DMS53 treated with DMSO at 0.1 percent for 48 hours (cell line): Measurements from ENCODE around the gene IGSF11.
"Not testable (repeated sequence)": the region's sequence is repeated elsewhere in the genome, so short reads cannot be mapped to it uniquely, and the experiment has no call there.

Source experiments
- DNase-seq: peaks from one replicate; lab custom pipeline; 2025; ENCODE audit not compliant: unreplicated experiment; lab: John Stamatoyannopoulos, UW

The IGSF11 gene

GRCh38 chr3:119034256-119035013 is at the start of gene IGSF11:
TSS of gene IGSF11 (minus strand) at chr3:119034846. CDS start at chr3:119034582, 264 bp downstream.
- DNase-seq, result peak; percentile 29

DNA sequence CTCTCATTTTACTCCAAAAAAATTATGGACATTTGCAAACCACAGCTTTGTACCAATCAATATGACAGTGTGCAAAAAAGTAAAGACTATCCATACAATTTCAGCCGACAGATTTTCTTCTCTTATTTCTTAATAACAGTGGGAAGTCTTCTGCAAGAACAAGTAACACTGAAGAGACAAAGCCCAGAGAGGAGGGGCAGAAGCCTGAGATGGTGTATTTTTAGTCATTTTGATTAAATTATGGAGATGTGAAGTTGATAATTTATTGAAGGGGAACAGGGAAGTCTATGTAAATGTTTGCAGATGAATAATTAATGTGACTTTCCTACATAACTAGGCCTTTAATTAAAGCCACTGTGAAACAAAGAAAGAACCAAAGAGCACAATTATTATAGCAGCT is 45.7 kb upstream of the IGSF11 start:
- DNase-seq, result no peak

DNA sequence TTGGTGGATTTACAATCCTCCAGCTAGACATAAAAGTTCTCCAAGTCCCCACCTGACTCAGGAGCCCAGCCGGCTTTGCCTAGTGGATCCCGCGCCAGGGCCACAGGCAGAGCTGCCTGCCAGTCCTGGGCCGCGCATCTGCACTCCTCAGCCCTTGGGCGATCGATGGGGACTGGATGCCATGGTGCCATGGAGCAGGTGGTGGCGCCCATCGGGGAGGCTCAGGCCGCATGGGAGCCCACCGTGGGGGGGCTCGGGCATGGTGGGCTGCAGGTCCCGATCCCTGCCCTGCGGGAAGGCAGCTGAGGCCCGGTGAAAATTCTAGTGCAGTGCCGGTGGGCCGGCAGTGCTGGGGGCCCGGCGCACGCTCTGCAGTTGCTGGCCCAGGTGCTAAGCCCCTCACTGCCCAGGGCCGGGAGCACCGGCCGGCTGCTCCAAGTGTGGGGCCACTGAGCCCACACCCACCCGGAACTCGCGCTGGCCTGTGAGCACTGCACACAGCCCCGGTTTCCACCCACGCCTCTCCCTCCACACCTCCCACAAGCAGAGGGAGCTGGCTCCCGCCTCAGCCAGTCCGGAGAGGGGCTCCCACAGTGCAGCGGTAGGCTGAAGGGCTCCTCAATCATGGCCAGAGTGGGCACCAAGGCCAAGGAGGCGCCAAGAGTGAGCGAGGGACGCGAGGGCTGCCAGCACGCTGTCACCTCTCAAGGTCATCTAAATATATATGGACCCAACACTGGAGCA is 38.8 kb upstream of the IGSF11 start:
- DNase-seq, result no peak

DNA sequence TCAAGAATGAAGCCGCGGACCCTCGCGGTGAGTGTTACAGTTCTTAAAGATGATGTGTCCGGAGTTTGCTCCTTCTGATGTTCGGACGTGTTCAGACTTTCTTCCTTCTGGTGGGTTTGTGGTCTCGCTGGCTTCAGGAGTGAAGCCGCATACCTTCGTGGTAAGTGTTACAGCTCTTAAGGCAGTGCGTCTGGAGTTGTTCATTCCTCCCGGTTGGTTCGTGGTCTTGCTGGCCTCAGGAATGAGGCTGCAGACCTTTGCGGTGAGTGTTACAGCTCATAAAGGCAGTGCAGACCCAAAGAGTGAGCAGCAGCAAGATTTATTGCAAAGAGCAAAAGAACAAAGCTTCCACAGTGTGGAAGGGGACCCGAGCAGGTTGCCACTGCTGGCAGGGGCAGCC is 37.8 kb upstream of the IGSF11 start:
- DNase-seq, result not testable (repeated sequence)

DNA sequence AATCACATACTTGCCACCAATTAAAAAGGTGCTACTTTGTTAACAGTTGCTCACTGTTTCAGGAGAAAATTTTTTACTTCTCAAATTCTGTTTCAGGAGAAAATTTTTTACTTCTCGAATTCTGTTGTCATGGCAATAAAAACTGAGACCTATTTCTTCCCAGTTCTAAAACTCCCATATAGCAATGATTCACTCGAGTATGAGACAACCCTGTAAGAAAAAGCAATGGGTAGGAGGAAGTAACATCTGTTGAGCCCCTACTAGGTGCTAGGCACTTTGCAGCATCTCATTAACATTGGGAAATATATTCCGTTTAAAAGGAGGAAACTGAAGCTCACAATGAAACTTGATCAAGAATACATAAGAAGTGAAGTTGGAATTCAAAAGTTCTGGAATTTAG is 35.1 kb upstream of the IGSF11 start:
- DNase-seq, result no peak

DNA sequence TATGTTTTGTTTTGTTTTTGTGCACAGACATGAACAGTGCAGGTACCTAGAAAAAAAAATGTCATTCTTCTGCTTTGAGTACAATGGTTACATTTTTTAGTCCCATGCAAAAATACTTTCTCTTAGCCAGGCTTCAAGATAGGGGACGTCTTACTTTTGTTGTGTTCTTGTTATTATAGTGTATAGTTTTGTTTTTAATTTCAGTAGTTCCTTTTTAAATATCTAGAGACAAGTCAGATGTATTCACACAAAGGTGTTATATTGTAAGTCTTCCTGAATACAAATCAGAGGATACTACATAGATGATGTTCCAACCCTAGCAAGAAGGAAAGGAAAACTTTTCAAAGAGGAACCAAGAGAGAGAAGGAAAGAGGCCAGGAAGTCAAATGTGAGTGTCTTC is 28.8 kb upstream of the IGSF11 start:
- no peak for DNase-seq

DNA sequence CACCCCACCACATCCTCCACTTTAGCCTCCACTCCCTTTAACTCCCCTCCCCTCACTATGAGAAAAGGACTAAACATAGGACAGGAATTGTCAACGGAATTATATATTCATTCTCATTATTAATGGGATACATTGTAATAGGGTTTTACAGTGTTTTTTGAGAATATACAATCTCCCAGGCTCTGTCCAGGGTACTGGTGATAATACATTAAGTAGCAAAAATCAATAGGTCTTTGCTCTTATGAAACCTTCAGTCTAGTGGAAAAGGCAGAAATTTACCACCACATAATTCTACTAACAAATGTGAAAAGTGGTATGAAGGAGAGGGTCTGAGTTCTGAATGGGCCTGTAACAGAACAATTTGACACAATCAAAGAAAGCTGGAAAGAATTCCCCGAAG is 28.2 kb upstream of the IGSF11 start:
- DNase-seq, result no peak

GRCh38 chr3:119044593-119044992 is 9.9 kb upstream of the IGSF11 start:
- no peak for DNase-seq

DNA sequence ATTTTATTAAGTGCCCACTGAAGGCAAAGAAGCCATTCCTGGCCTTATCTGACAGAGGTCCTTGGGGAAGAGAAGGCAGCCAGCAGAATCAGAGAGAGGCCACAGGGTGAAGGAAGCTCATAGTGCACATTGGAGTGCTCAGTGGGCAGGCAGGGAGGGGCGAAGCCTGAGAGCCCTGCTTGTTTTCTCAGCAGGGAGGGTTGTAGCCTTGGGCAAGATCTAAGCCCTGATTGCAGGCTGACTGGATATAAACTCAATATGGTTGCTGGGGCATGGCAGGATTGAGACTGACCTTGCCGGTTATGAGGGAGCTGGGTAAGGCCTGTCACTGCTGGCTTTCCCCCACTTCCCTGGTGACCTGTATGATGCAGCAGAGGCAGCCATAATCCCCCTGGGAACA is 7.5 kb upstream of the IGSF11 start:
- no peak for DNase-seq

DNA sequence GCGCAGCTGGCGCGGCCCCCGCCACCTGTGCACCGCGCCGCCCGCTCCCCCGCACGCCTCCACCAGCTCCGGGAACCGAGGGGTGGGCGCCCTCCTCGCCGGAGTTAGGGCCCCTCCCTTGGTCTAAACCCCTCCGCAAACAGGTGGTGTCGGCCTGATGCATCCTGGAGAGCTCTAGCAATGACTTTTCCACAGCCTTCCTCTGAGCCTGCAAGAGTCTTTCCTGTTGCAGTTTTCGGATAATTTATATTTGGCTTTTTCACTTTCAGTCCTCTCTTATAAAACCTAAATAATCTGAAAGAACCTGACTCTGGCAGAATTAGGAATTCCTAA is 334 bp upstream of the IGSF11 start:
- no peak for DNase-seq

DNA sequence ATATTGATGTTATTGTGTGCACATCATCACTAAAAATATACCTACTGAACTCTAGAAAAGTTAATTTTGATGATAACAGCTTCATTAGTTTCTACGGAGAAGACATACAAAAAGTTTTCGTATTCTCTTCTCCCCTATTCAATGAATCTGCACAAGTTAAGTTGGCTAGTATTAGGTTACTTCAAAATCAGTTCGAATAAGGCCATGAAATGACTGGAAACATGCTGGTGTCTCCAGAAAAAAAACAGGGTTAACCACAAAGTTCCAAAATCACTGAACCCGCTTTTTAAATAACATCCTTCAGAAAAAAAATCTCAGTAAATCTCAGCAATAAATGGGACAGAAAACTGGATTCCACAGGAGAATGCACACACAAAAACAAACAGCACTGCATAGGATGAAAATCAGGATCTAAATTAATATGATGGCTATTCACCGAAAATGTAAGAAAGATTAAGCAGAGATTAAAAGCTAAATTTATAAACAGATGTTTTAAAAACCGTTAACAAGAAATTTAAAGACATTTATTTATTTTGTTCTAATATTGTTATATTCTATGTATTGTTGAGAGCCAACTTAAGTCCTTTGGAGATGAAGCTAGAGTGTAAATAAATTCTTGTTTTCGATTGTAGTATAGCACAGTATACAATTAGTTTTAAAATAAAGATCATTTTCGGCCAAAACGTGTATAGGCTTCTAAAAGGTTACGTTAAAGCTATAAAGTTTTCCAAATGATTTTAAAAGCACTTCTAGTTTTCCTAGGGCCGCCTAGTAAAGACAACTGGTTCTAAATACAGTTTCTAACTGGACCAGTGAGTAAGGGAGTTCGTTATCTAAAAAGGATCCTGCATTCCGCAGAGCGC is 1.0 kb downstream of the IGSF11 start:
- no peak for DNase-seq

DNA sequence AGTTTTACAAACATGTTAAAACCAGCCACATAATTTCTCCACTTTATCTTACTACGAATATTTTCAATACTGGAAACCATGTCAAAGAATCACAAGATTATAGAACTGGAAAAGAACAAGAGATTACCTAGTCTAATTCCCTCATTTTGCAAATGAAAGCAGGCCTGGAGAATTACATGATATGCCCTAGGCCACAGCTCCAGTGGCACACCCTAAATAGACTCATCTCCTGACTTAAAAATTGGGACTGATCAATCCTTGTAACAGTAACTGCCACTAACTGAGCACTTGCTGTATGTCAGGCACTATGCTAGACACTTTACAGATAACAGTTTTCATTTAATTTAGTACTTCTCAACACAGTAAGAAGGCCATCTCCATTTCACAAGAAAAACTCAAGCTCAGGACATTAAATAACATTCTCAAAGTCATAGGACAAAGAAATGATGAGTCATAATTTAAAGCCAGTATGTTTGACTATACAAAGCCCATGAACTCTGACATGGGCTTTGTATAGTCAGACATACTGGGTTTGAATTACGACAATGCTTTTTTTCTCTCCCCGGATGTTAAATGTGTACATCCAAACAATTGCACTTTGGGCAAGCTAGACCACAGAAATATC is 9.4 kb downstream of the IGSF11 start:
- DNase-seq, result no peak

DNA sequence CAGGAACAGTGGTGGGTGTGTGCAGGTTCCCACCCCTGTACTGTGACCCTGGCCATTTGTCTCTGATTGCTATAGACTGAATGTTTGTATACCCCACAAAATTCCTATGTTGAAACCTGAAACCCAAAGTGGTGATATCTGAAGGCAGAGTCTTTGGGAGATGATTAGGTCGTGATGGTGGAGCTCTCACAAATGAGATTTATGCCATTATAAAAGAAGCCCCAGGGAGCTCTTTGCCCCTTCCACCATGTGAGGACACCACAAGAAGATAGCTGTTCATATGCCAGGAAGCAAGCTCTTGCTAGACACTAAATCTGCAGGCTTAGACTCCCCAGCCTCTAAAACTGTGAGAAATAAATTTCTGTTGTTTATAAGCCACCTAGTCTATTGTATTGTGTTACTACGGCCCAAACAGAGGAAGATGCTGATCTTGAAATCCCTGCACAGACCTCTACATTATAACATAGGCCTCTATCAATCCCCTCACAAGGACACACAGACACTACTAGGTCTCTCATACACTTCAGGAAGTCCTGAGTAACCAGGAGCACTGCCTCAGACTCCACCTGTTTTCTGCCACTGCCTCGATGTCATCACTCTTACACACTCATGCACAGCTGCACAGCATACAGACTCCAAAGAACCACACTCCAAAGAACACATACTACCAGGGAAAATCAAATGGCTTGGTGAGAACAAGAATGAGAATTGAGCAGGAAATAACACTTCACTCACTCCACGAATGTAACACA is 14.7 kb downstream of the IGSF11 start:
- DNase-seq, result no peak

GRCh38 chr3:119018690-119019463 is 15.8 kb downstream of the IGSF11 start:
- no peak for DNase-seq

DNA sequence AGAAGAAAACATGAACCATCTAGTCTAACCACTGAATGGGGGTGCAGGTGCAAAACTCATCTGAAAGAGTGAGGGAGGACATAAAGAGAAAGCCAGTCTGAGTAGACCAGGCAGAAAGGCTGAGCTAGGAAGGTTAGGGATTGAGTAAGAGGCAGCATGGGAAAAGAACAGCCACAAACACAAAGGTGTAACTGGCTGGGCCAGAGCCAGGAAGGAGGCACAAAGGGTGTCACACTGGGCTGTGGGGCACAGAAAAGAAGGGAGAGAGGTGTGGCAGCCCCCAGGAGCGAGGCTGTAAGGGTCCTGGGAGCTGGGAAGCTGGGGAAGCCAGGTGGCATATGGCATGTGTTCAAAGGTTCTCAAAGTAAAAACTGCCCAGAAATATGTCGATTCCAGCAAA is 18.7 kb downstream of the IGSF11 start:
- no peak for DNase-seq

GRCh38 chr3:119013951-119014350 is 20.7 kb downstream of the IGSF11 start:
- DNase-seq, result no peak

DNA sequence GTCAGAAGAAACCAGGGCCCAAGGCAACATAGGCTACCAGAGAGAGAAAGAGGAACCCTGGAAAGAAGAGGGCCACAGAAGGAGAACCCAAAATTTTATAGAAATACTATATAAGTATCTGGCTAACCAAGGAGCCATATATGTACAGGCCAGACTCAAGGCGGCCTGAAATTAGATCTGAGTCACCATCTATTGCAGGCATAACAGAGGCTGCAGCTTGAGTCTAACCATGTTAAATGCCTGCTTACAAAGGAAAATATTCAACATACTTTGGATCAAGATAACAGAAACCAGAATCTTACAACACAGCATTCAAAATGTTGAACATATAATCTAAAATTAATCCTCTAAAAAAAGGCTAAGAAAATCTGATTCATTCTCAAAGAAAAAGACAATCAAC is 23.1 kb downstream of the IGSF11 start:
- DNase-seq, result no peak

- DNase-seq, result no peak
Measured at GRCh38 chr3:118997190-118997589, 37.5 kb downstream of the IGSF11 start.

DNA sequence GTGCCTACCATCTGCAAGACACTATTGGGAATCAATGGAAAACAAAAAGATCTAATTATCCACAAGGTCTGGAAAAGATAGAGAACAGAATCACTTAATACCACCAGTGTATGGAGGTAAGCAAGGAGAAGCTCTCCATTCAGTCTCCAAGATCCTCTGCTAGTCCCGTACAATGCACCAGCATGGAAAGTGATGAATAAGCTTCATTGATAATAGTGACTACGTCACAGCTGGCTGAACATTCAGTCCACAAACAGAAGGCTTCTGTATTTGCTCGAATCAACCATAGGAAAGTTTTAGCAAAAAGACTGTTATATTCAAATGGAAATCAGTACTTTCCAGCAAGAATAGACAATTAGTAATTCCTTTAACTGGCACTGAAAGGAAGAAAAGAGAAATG is 42.9 kb downstream of the IGSF11 start:
- no peak for DNase-seq
